GM21576 (cell line): Measurements from ENCODE around the gene SREBF1.
A peak's percentile ranks its signal among the peaks of the same experiment; 100 is the strongest.

Experiments used
- ATAC-seq: cut with Tn5 transposase; IDR thresholded peaks from one replicate; pipeline ENCODE4 v1.9.1; 2021; ENCODE audit warnings: mild to moderate bottlenecking, moderate library complexity; ENCODE audit not compliant: unreplicated experiment

SREBF1 gene

DNA sequence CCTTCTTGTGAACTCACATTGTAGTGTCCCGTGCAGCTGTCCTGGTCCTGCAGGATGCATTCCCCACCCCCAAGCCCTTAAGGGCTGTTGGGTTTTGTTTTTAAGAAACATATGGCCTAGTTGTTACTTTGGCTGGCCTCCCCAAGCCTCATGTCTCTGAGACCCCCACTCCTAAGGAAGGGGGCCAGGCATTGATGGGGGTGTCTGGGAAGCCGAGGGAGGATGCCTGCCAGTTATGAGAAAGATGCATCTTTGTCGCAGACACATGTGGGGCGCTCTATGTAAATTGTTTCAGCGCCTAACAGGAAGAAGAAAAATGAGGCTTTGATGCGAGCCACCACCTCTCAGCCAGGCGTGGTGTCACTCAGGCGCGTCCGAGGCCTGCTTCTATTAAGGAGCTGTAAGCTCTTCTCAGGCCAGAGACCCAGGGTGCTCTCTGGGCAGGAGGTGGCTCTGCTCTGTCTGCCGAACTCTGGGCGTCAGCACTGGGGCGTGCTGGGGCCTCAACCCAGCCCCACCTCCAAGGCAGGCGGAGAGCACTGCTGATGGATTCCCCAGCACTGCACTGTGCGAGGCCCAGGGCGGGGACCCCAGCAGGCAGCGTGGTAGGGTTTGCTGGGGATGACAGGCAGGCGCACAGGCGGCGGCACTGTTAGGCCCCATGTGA, 70.6 kb downstream of the SREBF1 start:
- peak; percentile 56 for ATAC-seq

DNA sequence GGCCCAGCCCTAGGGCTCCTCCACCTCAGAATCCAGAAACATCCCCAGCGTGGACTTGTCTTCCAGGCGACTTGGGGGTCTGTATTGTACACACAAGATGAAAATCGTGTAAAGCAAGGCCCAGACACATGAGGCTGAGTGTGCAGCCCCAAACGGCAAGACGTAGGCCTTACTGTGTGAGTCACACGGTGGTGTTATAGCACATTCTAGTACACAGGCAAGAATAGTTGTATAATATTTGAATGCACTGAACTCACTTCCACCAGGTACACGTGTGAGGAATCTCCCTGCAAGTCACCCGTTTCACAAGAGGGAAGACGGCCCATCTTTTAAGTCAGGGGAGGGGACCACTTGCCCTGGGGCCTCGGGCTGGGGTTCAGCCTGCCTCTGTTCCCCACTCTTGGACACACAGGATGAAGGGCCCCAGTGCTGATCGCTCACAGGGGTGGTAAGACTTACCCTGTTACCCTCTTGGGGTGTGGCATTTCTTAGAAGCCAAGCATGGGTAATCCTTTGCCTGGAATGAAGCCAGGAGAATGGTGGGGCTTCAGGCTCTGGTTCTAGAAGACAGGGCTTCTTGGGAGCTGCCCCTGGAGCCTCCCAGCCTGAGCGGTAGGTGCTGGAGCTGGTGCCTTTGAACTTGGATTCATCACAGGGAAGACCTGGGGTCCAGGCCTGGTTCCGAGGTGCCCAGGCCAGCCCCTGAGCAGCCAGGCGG, 71.3 kb downstream of the SREBF1 start:
- no peak for ATAC-seq

DNA sequence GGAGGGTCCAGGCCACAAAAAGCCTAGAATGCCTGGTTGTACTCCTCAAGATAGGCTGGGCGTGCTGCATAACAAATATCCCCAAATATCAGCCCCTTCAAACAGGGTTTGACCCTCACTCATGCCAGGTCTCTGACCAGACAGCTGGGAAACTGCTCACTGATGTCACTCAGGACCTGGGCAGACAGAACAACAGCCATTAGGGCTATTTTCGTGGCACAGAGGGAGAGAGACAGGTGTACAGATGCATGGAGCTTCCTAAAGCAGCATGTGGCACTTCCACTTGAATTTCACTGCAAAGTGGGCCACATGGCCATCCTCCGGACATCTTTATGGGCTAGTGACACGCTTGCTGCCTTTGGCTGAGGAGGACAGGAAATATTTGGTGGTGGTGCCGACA, 73.1 kb downstream of the SREBF1 start:
- ATAC-seq, result no peak

DNA sequence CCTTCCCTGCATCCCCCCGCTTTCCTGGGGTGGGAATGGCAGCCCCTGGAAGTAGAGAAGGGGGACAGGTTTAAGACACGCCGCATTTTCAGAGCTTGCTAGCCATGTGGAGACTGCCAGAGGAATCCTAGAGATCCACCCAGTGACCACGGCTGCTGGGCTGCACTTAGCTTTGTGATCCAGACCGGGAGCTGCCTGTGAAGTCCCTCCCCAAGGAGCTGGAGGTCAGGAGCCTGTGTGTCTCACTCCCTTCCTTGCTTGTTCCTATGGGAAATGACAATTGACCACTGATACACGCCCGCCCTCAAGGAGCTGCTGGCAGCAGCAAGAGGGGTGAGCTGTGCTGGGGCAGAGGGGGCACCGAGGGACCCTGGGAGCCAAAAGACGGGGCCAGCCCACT, 73.7 kb downstream of the SREBF1 start:
- no peak for ATAC-seq

DNA sequence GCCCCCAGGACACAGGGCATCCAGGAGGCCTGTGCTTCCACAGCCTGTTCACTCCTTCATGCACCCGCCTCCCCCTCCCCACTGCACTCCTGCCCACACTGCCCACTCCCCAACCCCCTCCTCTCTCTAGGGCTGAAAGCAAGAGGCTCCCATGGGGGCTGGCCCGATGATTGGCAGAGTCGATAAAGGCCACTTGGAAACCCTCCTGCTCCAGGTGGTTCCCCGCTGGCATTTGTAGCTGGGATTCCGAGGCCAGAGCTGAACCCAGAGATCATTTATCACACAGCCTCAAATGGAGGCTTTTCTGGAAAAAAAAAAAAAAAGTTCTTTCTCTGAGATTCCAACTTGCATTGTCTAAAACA, 74.1 kb downstream of the SREBF1 start:
- no peak for ATAC-seq
